Spleen (tissue), 11 donors: ENCODE results near the gene YIF1B. TPM values are rescaled to one million over a fixed set of nuclear protein-coding genes. Genes with fewer than 3 reads are reported as not detected.
"Not testable (repeated sequence)": the region's sequence is repeated elsewhere in the genome, so short reads cannot be mapped to it uniquely, and the experiment has no call there.

Source experiments
- DNase-seq: peaks from one replicate; pipeline ENCODE4 v3.0.0-alpha.2; 2020
- H3K27ac ChIP-seq, 8 donors: fragments of 200-600 bp; sonication (generic) in 7 of 8; 1 replicate in 4 of 8; 2 replicates in 4 of 8; pipeline versions ENCODE4 v1.5.0 to v1.8.0; 2016 to 2021; ENCODE audit warnings: inconsistent platforms in 4 of 8, mild to moderate bottlenecking in 4 of 8, moderate library complexity in 1 of 8
- H3K27me3 ChIP-seq, 7 donors: fragments of 200-600 bp; sonication (generic) in 6 of 7; replicated peaks in 1 of 7; 1 replicate in 4 of 7; 2 replicates in 3 of 7; pipeline versions ENCODE4 v1.5.0 to v1.8.0; 2016 to 2021; ENCODE audit warnings: inconsistent platforms in 3 of 7, mild to moderate bottlenecking in 1 of 7
- H3K36me3 ChIP-seq, 6 donors: fragments of 200-600 bp; sonication (generic) in 5 of 6; 1 replicate in 4 of 6; 2 replicates in 2 of 6; pipeline versions ENCODE4 v1.5.0 to v1.8.0; 2016 to 2021; ENCODE audit warnings: inconsistent platforms in 2 of 6
- H3K4me1 ChIP-seq, 6 donors: fragments of 200-600 bp; sonication (generic) in 5 of 6; 1 replicate in 3 of 6; 2 replicates in 3 of 6; pipeline versions ENCODE4 v1.5.0 to v1.8.0; 2016 to 2021; ENCODE audit warnings: inconsistent platforms in 3 of 6
- H3K4me3 ChIP-seq, 8 donors: fragments of 200-600 bp; sonication (generic) in 7 of 8; 1 replicate in 4 of 8; 2 replicates in 4 of 8; pipeline versions ENCODE4 v1.5.0 to v1.8.0; 2016 to 2021; ENCODE audit warnings: inconsistent platforms in 4 of 8, mild to moderate bottlenecking in 4 of 8, moderate library complexity in 2 of 8
- H3K9me3 ChIP-seq, 8 donors: fragments of 200-600 bp; sonication (generic) in 7 of 8; 1 replicate in 4 of 8; 2 replicates in 4 of 8; pipeline versions ENCODE4 v1.5.0 to v1.8.0; 2016 to 2021; ENCODE audit warnings: inconsistent platforms in 4 of 8
- CTCF ChIP-seq, 11 experiments: fragments of 200-600 bp in 7 of 11; fragments of 450-650 bp in 4 of 11; sonication (generic) in 4 of 11; IDR thresholded peaks in 8 of 11; conservative IDR thresholded peaks in 3 of 11; 1 replicate in 7 of 11; 2 replicates in 4 of 11; pipeline versions ENCODE4 v1.4.0 to v1.8.0; 2016 to 2021; ENCODE audit warnings: antibody characterized with exemption in 11 of 11, inconsistent platforms in 4 of 11, mild to moderate bottlenecking in 1 of 11
- POLR2A ChIP-seq, 3 donors: fragments of 450-650 bp; IDR thresholded peaks; one replicate each; pipeline ENCODE4 v1.5.1; 2017; ENCODE audit warnings: antibody characterized with exemption in 3 of 3, mild to moderate bottlenecking in 1 of 3
- POLR2AphosphoS5 ChIP-seq, 3 donors: sonication (generic); formaldehyde crosslinking; IDR thresholded peaks; one replicate each; pipeline ENCODE4 v1.5.1; 2017; ENCODE audit warnings: antibody characterized with exemption in 3 of 3
- WGBS, 5 donors: extraction: QIAGEN DNeasy Blood & Tissue Kit in 3 of 5; methylation state at CpG; one replicate each; pipeline versions ENCODE4 v1.1.5 to v1.1.7; 2013 to 2018; 5-methylcytosine and 5-hydroxymethylcytosine counted together
- intact Hi-C: fragments of 100-400 bp; cut with DNase I; formaldehyde crosslinking; loops from one replicate; pipeline ENCODE4 v1.15.0; 2023; ENCODE audit warnings: low total_unique reads
- polyA plus RNA-seq, 3 donors: library from polyadenylated mRNA; stranded (reverse); fragments of 200-250 nt; gene quantifications; one replicate each; pipeline ENCODE4 v1.2.1, GENCODE V29; 2013
- total RNA-seq, 7 donors: library from RNA; depleted of rRNA in 3 of 7; stranded (reverse); fragments of >200 nt in 3 of 7; fragmentation: NEBNext Ultra II Directional in 4 of 7; extraction: Animal tissue kit (Norgen Biotek cat#: 25700) in 4 of 7; gene quantifications; one replicate each; pipeline versions ENCODE4 v1.1.0 to v1.2.1, GENCODE V29; 2016 to 2021
- donor health status: healthy with polysubstance abuse.
- donor health status: DM: no; HTN: no; CAD: no; lungs with moderate emphysema.
- donor health status: DM: no; HTN: no; CAD: no.
- donor health status: Bipolar disorder and iron deficiency.
- donor health status: healthy.
- donor health status: DM: no; HTN: no; CAD: no.
- donor health status: DM: yes; HTN: yes; CAD: no.

The YIF1B gene
- total and polyA plus RNA-seq, 10 donors = 31.4 to 56.7 (median 39.5) TPM

DNA sequence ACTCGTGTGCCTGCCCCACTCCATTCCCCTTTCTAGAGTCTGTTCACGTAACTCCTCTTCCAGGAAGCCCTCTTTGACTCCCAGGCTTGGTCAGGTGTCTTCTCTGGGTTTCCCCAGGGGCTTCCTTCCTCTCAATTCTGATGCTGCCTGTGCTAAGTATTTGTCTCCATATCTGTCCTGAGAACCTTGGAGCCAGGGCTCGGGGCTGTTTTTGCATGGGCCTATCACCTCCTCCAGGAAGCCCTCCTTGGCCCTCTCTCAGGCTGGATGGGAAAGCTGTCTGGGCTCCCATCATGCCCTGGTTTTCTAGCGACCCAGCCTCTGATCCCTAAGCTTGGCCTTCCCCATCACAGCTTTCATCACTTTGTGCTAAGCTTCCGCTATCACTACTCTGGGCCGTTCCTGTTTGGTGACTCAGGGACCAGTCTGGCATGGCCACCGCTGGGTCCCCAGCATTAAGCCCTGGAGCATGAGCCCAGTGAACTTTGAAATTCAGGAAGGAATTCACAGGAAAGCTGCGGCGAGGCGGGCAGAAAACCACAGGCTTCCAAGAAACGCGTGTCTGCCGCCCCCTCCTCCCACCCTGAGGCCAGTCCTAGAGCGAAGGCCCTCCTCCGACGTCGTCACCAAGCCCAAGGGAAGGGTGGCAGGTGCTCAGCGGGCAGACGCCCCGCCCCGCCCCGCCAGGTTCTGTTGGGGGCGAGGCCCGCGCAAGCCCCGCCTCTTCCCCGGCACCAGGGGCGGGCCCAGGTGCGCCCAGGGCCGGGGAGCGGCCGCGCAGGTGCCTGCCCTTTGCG lies 51.9 kb downstream of the YIF1B start:
- Histone ChIP-seq H3K27me3 (peaks cover 0 to 12% (median 0%) of the 10 kb centered on the region in 7 donors), H3K36me3 (no peaks in the 10 kb centered on the region), H3K4me1 (peaks cover 0 to 59% (median 41%) of the 10 kb centered on the region in 6 donors), H3K4me3 (peak overlapping the region; percentile 41 to 77 (median 70)), H3K9me3 (no peaks in the 10 kb centered on the region), H3K27ac (peak overlapping the region; percentile 81 to 90 (median 88))
- TF ChIP-seq POLR2A (IDR thresholded peaks at IDR 0.05) (no peak), POLR2AphosphoS5 (IDR thresholded peaks at IDR 0.05) (peak in 1 of 3 donors; percentile 61), CTCF (IDR thresholded peaks at IDR 0.05 in 8 of 11, conservative IDR thresholded peaks at IDR 0.05 in 3 of 11) (no peak)
- WGBS, 5 donors = 5 to 14% (median 9%) methylated on average over 18 to 34 of the region's 34 CpGs
- DNase-seq = no peak
- intact Hi-C loops = no loop called here

GRCh38 chr19:38262585-38263268 lies 53.0 kb downstream of the YIF1B start:
- Histone ChIP-seq H3K9me3 (no peaks in the 10 kb centered on the region), H3K27ac (no peak overlapping the region), H3K27me3 (peaks cover 0 to 12% (median 0%) of the 10 kb centered on the region in 7 donors), H3K4me3 (no peak overlapping the region), H3K36me3 (no peaks in the 10 kb centered on the region), H3K4me1 (peaks cover 0 to 47% (median 38%) of the 10 kb centered on the region in 6 donors)
- DNase-seq = no peak
- WGBS, 5 donors = 93 to 96% (median 95%) methylated on average over 7 of the region's 7 CpGs
- intact Hi-C loops = no loop called here
- TF ChIP-seq POLR2A (IDR thresholded peaks at IDR 0.05) = no peak

DNA sequence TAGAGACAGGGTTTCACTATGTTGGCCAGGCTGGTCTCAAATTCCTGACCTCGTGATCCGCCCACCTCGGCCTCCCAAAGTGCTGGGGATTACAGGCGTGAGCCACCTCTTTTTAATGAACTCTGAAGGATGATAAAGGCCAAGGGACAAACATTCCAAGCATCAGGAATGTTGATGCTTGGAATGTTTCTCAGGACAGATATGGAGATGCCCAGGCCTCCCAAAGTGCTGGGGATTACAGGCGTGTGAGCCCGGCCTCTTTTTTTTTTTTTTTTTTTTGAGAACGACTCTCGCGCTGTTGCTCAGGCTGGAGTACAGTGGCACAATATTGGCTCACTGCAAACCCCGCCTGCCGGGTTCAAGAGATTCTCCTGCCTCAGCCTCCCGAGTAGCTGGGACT lies 53.8 kb downstream of the YIF1B start:
- Histone ChIP-seq H3K4me1 (peaks cover under 1 to 41% (median 36%) of the 10 kb centered on the region in 6 donors), H3K27me3 (peaks cover 0 to 17% (median under 1%) of the 10 kb centered on the region in 7 donors)
- H3K9me3 ChIP-seq, DNase-seq, H3K36me3 ChIP-seq, H3K27ac ChIP-seq, intact Hi-C loops, H3K4me3 ChIP-seq: not testable (repeated sequence)
- 92 to 97% (median 95%) methylated on average over 12 of the region's 12 CpGs for WGBS, 5 donors

DNA sequence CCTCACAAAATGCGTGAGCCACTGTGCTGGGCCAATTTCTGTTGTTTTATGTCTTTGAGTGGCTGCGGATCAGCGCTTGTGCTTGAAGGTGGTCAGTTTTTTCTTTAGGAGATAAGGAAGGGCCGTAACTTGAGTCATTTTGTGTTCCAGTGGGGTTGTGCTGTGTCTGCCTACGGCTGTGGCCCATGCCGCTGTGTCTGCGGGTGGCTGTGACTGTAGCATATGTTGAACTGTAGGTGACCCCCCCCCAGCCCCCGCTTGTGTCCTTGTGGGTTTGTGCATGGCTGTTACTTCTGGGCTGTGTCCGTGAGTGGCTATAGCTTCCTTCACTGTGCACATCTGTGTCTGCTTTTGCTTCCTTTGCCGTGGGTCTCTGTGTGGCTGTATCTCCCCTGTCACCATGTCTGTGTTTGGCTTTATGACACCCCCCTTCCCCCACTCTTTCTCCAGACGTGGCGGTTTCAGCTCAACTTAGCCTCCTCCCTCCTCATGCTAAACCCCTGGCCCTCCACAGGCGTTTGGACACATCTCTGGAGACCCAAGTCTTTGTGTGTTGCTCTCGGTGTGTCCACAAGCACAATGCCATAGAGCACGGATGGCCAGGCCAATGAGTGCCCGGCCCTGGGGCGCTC lies 60.2 kb downstream of the YIF1B start:
- Histone ChIP-seq H3K36me3 (no peaks in the 10 kb centered on the region), H3K27ac (peak overlapping the region; percentile 4 to 91 (median 82)), H3K27me3 (peaks cover 0 to 41% (median 12%) of the 10 kb centered on the region in 7 donors), H3K4me1 (peaks cover 9 to 66% (median 51%) of the 10 kb centered on the region in 6 donors), H3K9me3 (no peaks in the 10 kb centered on the region), H3K4me3 (peak overlapping the region; percentile 33 to 72 (median 52))
- intact Hi-C loops = no loop called here
- no peak for DNase-seq
- TF ChIP-seq POLR2A (IDR thresholded peaks at IDR 0.05) (no peak), CTCF (IDR thresholded peaks at IDR 0.05 in 8 of 11, conservative IDR thresholded peaks at IDR 0.05 in 3 of 11) (no peak), POLR2AphosphoS5 (IDR thresholded peaks at IDR 0.05) (no peak)
- WGBS, 5 donors = 31 to 47% (median 36%) methylated on average over 11 to 17 of the region's 17 CpGs
